OCI-LY3 (cell line): Measurements from ENCODE around the gene ZC3H18.
A peak's percentile ranks its signal among the peaks of the same experiment; 100 is the strongest.

Experiments used
- H2AFZ ChIP-seq: fragments of 200-600, 300-600 bp; shearing (Covaris generic); 2 replicates; pipeline ENCODE4 v1.6.0; 2014; ENCODE audit warnings: antibody characterized with exemption, low read depth, low read length
- H3K27ac ChIP-seq: fragments of 200-600, 300-600 bp; sonication (generic); 2 replicates; pipeline ENCODE4 v1.5.1; 2014; ENCODE audit warnings: mild to moderate bottlenecking, low read length, moderate library complexity, mixed read lengths
- H3K27me3 ChIP-seq: fragments of 200-600, 300-600 bp; sonication (generic); 2 replicates; pipeline ENCODE4 v1.6.1; 2014; ENCODE audit warnings: low read depth, low read length, mixed read lengths
- H3K36me3 ChIP-seq: fragments of 200-600, 300-600 bp; sonication (generic); replicated peaks from 2 replicates; pipeline ENCODE3; 2014; ENCODE audit warnings: low read depth, low read length, mixed read lengths
- H3K4me1 ChIP-seq: fragments of 300-600, 200-600 bp; sonication (generic); 2 replicates; pipeline ENCODE4 v1.6.1; 2014; ENCODE audit warnings: low read length, mixed read lengths
- H3K4me2 ChIP-seq: fragments of 200-600, 300-600 bp; sonication (generic); 2 replicates; pipeline ENCODE4 v1.6.1; 2014; ENCODE audit warnings: low read length, mixed read lengths
- H3K4me3 ChIP-seq: fragments of 300-600, 200-600 bp; sonication (generic); 2 replicates; pipeline ENCODE4 v1.5.1; 2014; ENCODE audit warnings: antibody characterized with exemption, mild to moderate bottlenecking, low read length, moderate library complexity
- H3K79me2 ChIP-seq: fragments of 300-600, 200-600 bp; shearing (Covaris generic); 2 replicates; pipeline ENCODE4 v1.6.1; 2014; ENCODE audit warnings: mild to moderate bottlenecking, low read length, mixed read lengths
- H3K9ac ChIP-seq: fragments of 300-600, 200-600 bp; shearing (Covaris generic); 2 replicates; pipeline ENCODE4 v1.6.0; 2014; ENCODE audit warnings: mild to moderate bottlenecking, low read length, moderate library complexity
- H3K9me3 ChIP-seq: fragments of 200-600, 300-600 bp; shearing (Covaris generic); 2 replicates; pipeline ENCODE4 v1.6.1; 2014; ENCODE audit warnings: low read length, mixed read lengths; ENCODE audit not compliant: insufficient read depth
- H4K20me1 ChIP-seq: fragments of 200-600, 300-600 bp; sonication (generic); 2 replicates; pipeline ENCODE4 v1.6.1; 2016; ENCODE audit warnings: low read length, mixed read lengths; ENCODE audit not compliant: insufficient read depth
- EZH2phosphoT487 ChIP-seq: fragments of 200-600 bp; shearing (Covaris generic); IDR thresholded peaks from 2 replicates; pipeline ENCODE4 v1.6.1; 2018; ENCODE audit warnings: antibody characterized with exemption, mixed run types, low read depth
- TF ChIP-seq, protein P1 (sequence below): fragments of 200-600, 300-600 bp; sonication (generic); IDR thresholded peaks from 2 replicates; pipeline ENCODE4 v1.5.1; 2014; ENCODE audit warnings: antibody characterized with exemption, low read length, low read depth

Gene ZC3H18

DNA sequence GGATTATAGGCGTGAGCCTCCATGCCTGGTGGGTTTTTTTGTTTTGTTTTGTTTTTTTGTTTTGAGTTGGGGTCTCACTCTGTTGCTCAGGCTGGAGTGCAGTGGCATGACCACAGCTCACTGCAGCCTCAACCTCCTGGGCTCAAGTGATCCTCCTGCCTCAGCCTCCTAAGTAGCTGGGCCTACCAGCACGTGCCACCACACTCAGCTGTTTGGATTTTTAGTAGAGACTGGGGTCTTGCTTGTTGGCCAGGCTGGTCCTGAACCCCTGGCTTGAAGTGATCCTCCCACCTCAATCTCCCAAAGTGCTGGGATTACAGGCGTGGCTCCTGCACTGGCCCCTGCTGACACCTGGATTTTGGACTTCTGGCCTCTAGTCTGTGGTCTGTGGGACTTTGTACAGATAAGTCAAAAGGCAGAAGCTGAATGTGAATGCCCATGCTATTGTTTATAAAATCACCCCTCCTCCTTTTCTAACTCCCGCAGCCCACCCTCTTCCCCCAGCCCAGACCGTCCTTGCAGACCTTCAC lies 110.4 kb downstream of the ZC3H18 start:
- Histone ChIP-seq H3K4me2 (peak overlapping the region; percentile 95), H3K36me3 (no peaks in the 10 kb centered on the region), H3K4me1 (peaks cover 39% of the 10 kb centered on the region), H2AFZ (no peak overlapping the region), H3K9ac (peak overlapping the region; percentile 62; the same call in 1 of the 2 replicates), H3K27me3 (peaks cover 21% of the 10 kb centered on the region), H3K27ac (no peak overlapping the region), H3K79me2 (no peaks in the 10 kb centered on the region), H4K20me1 (no peaks in the 10 kb centered on the region), H3K9me3 (no peaks in the 10 kb centered on the region), H3K4me3 (peak overlapping the region; percentile 74)
- TF ChIP-seq, protein P1, sequence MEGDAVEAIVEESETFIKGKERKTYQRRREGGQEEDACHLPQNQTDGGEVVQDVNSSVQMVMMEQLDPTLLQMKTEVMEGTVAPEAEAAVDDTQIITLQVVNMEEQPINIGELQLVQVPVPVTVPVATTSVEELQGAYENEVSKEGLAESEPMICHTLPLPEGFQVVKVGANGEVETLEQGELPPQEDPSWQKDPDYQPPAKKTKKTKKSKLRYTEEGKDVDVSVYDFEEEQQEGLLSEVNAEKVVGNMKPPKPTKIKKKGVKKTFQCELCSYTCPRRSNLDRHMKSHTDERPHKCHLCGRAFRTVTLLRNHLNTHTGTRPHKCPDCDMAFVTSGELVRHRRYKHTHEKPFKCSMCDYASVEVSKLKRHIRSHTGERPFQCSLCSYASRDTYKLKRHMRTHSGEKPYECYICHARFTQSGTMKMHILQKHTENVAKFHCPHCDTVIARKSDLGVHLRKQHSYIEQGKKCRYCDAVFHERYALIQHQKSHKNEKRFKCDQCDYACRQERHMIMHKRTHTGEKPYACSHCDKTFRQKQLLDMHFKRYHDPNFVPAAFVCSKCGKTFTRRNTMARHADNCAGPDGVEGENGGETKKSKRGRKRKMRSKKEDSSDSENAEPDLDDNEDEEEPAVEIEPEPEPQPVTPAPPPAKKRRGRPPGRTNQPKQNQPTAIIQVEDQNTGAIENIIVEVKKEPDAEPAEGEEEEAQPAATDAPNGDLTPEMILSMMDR = no peak
- no peak for TF ChIP-seq EZH2phosphoT487

DNA sequence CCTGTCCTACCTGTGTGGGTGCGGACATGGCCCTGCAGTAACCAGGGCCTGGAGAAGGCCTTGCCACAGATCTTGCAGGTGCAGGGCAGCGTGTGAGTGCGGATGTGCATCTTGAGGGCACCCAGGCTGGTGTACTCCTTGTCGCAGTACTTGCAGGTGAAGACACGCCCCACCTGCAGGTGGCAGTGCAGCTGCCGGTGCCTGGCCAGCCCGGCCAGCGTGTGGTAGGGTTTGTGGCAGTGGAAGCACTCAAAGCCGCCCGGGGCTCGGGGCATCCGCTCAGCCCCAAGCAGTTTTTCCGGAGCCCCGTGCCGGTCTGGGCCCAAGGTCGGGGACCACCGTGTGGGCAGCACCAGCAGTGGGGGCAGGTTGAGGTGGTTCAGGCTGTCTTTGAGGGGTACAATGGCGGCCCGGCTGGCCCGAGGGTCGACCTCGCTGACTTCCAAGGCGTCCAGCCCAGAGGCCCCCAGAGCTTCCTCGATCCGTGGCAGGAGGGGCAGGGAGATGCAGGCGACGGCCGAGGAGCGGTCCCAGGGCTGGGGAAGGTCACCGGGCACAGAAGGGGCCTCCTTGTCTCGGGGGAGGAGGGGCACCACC lies 111.0 kb downstream of the ZC3H18 start:
- peak overlapping the region; percentile 68 for H3K27ac ChIP-seq
- peak overlapping the region; percentile 95 for H3K4me2 ChIP-seq
- H3K4me1 ChIP-seq = peaks cover 42% of the 10 kb centered on the region
- H3K36me3 ChIP-seq = no peaks in the 10 kb centered on the region
- H3K79me2 ChIP-seq = no peaks in the 10 kb centered on the region
- peak overlapping the region; percentile 74 for H3K4me3 ChIP-seq
- peaks cover 24% of the 10 kb centered on the region for H3K27me3 ChIP-seq
- H4K20me1 ChIP-seq = no peaks in the 10 kb centered on the region
- peak overlapping the region; percentile 62 for H3K9ac ChIP-seq
- TF ChIP-seq, protein P1 = peak; percentile 75
- TF ChIP-seq EZH2phosphoT487 = no peak
- 0 out of 2 replicates have a peak overlapping the region, but pooled peaks have one; percentile 3 for H2AFZ ChIP-seq
- no peaks in the 10 kb centered on the region for H3K9me3 ChIP-seq
